Uterus (tissue), 4 donors: ENCODE data around the gene HOXC4. TPM values are rescaled to one million over a fixed set of nuclear protein-coding genes. Genes with fewer than 3 reads are reported as not detected.
"Not testable (repeated sequence)": the region's sequence is repeated elsewhere in the genome, so short reads cannot be mapped to it uniquely, and the experiment has no call there.

Experiments
- DNase-seq, 2 donors: peaks; one replicate each; pipeline ENCODE4 v3.0.0-alpha.2; 2019 to 2020
- H3K27ac ChIP-seq, 2 donors: fragments of 200-600 bp; sonication (generic); 1 replicate in 1 of 2; 2 replicates in 1 of 2; pipeline ENCODE4 v1.5.1; 2016 to 2018
- H3K27me3 ChIP-seq, 2 donors: fragments of 200-600 bp; sonication (generic); one replicate each; pipeline ENCODE4 v1.5.1; 2018 to 2019; ENCODE audit warnings: control low read depth in 1 of 2
- H3K36me3 ChIP-seq, 2 donors: fragments of 200-600 bp; sonication (generic); one replicate each; pipeline ENCODE4 v1.5.1; 2019; ENCODE audit warnings: control low read depth in 1 of 2
- H3K4me1 ChIP-seq, 2 donors: fragments of 200-600 bp; sonication (generic); one replicate each; pipeline ENCODE4 v1.5.1; 2018 to 2019; ENCODE audit warnings: control low read depth in 1 of 2
- H3K4me3 ChIP-seq, 2 donors: fragments of 200-600 bp; sonication (generic); 1 replicate in 1 of 2; 2 replicates in 1 of 2; pipeline ENCODE4 v1.5.1; 2018 to 2019; ENCODE audit warnings: mild to moderate bottlenecking in 1 of 2
- H3K9me3 ChIP-seq, 2 donors: fragments of 200-600 bp; sonication (generic); one replicate each; pipeline ENCODE4 v1.5.1; 2019; ENCODE audit warnings: control low read depth in 1 of 2
- POLR2A ChIP-seq, 2 donors: fragments of 450-650 bp; IDR thresholded peaks; one replicate each; pipeline ENCODE4 v1.6.1; 2016; ENCODE audit warnings: antibody characterized with exemption in 2 of 2, mild to moderate bottlenecking in 1 of 2, moderate library complexity in 1 of 2
- intact Hi-C: fragments of 100-400 bp; cut with DNase I; formaldehyde crosslinking; loops from one replicate; pipeline ENCODE4 v1.15.1; 2023; ENCODE audit warnings: low total_unique reads
- total RNA-seq, 4 donors: library from RNA; depleted of rRNA in 3 of 4; stranded (reverse); fragments of >200 nt in 3 of 4; gene quantifications; one replicate each; pipeline versions ENCODE4 v1.1.0 to v1.2.4, GENCODE V29; 2014 to 2023
- TF ChIP-seq, protein P1 (sequence below), 4 experiments: fragments of 200-600 bp in 2 of 4; fragments of 450-650 bp in 2 of 4; sonication (generic) in 2 of 4; IDR thresholded peaks; one replicate each; pipeline ENCODE4 v1.5.1; 2016 to 2019; ENCODE audit warnings: antibody characterized with exemption in 4 of 4, mild to moderate bottlenecking in 2 of 4, moderate library complexity in 1 of 4
- donor health status: DM: yes; HTN: yes; CAD: no.

The HOXC4 gene
- total RNA-seq, 4 donors from 2014 or later: 0.83 to 28.6 (median 1.2) TPM; not detected in 1

- H3K27me3 ChIP-seq, H3K4me1 ChIP-seq, H3K4me3 ChIP-seq, H3K36me3 ChIP-seq, DNase-seq, H3K9me3 ChIP-seq, intact Hi-C loops: not testable (repeated sequence)
- H3K27ac ChIP-seq: peak overlapping the region in 1 of 2 donors; percentile 68
Measured at GRCh38 chr12:54081053-54081514, 27.4 kb downstream of the HOXC4 start.

GRCh38 chr12:54081581-54082396, 28.2 kb downstream of the HOXC4 start:
- peak overlapping the region; percentile 27 to 68 for H3K27ac ChIP-seq
- H3K36me3 ChIP-seq, intact Hi-C loops, H3K4me1 ChIP-seq, H3K9me3 ChIP-seq, H3K27me3 ChIP-seq: not testable (repeated sequence)
- peak overlapping the region in 1 of 2 donors; percentile 30 for H3K4me3 ChIP-seq
- DNase-seq: peak in 1 of 2 donors; percentile 30

- Histone ChIP-seq H3K4me1 (no peaks in the 10 kb centered on the region), H3K27me3 (no peaks in the 10 kb centered on the region), H3K27ac (peak overlapping the region; percentile 27 to 68), H3K4me3 (peak overlapping the region in 1 of 2 donors; percentile 30), H3K9me3 (no peaks in the 10 kb centered on the region), H3K36me3 (no peaks in the 10 kb centered on the region)
- intact Hi-C loops: no loop called here
- TF ChIP-seq, protein P1, sequence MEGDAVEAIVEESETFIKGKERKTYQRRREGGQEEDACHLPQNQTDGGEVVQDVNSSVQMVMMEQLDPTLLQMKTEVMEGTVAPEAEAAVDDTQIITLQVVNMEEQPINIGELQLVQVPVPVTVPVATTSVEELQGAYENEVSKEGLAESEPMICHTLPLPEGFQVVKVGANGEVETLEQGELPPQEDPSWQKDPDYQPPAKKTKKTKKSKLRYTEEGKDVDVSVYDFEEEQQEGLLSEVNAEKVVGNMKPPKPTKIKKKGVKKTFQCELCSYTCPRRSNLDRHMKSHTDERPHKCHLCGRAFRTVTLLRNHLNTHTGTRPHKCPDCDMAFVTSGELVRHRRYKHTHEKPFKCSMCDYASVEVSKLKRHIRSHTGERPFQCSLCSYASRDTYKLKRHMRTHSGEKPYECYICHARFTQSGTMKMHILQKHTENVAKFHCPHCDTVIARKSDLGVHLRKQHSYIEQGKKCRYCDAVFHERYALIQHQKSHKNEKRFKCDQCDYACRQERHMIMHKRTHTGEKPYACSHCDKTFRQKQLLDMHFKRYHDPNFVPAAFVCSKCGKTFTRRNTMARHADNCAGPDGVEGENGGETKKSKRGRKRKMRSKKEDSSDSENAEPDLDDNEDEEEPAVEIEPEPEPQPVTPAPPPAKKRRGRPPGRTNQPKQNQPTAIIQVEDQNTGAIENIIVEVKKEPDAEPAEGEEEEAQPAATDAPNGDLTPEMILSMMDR (IDR thresholded peaks at IDR 0.05): no peak
- TF ChIP-seq POLR2A (IDR thresholded peaks at IDR 0.05): no peak
- DNase-seq: peak; percentile 27 to 73
Measured at GRCh38 chr12:54082397-54082892, 28.8 kb downstream of the HOXC4 start.

DNA sequence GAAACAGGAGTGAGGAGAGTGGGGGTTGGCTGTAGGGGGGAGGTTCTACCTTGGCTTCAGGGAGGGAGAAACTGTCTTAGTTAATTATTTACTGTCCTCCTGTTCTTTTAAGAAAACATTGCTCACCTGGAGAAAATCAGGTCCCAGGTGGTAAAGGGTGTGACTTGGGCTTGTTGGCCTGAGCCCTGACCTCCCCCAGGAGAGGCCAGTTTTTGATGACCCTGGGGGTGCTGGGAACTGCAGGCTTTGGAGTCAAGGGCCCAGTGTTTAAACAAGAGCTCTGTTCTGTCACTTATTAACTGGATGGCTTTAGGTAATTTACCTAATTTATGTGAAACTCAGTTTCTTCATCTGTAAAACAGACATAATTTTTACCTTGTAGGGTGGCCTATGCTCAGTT, 34.4 kb downstream of the HOXC4 start:
- H3K36me3 ChIP-seq, H3K9me3 ChIP-seq, H3K4me3 ChIP-seq, H3K27ac ChIP-seq, H3K4me1 ChIP-seq, DNase-seq, intact Hi-C loops, H3K27me3 ChIP-seq: not testable (repeated sequence)

- H3K36me3 ChIP-seq, intact Hi-C loops: not testable (repeated sequence)
Measured at GRCh38 chr12:54089465-54089864, 35.8 kb downstream of the HOXC4 start.

DNA sequence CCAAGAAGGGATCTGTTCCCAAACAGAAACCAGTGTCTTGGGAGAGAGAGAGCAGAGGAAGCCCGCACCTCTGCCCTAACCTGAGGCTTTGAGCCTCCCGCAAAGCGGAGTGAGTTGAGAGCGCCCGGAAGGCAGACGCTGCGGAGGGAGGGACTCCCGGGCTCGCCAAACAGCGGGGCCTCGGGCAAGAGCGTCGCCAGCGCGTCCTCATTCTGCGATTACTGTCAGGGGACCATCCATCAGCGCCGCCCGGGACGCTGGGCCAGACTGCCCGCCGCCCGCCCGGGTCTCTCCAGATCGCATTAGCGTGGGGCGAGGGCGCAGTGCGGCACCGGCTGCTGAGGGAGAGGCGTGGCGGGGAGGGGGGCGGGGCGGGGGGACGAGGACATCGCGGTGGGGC, 36.7 kb downstream of the HOXC4 start:
- H3K27ac ChIP-seq, DNase-seq, H3K27me3 ChIP-seq, H3K4me1 ChIP-seq, H3K36me3 ChIP-seq, H3K4me3 ChIP-seq, intact Hi-C loops, H3K9me3 ChIP-seq: not testable (repeated sequence)

More at GRCh38 chr12:54089465-54089864, 35.8 kb downstream of the HOXC4 start:
- H3K9me3 ChIP-seq, H3K4me1 ChIP-seq, H3K4me3 ChIP-seq, DNase-seq, H3K27me3 ChIP-seq, H3K27ac ChIP-seq: not testable (repeated sequence)

DNA sequence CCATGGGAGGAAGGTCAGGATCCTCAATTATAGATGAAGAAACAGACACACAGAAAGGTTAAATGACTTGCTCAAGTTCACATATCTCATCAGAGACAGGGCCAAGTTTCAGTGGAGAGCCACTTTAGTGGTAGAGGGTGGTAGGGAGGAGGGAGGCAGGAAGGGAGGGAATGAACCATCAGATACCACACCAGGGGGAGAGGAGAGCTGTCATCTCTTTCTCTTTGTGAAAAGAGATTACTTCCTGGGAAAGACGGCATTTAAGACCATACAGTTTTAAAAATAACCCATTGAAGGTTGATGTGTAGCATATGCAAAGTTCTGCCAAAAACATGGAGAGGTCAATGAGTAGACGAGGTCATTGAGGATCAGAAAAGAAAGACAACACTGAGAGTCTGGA, 39.3 kb downstream of the HOXC4 start:
- H3K27me3 ChIP-seq, H3K4me3 ChIP-seq, DNase-seq, intact Hi-C loops, H3K4me1 ChIP-seq, H3K36me3 ChIP-seq, H3K9me3 ChIP-seq, H3K27ac ChIP-seq: not testable (repeated sequence)

DNA sequence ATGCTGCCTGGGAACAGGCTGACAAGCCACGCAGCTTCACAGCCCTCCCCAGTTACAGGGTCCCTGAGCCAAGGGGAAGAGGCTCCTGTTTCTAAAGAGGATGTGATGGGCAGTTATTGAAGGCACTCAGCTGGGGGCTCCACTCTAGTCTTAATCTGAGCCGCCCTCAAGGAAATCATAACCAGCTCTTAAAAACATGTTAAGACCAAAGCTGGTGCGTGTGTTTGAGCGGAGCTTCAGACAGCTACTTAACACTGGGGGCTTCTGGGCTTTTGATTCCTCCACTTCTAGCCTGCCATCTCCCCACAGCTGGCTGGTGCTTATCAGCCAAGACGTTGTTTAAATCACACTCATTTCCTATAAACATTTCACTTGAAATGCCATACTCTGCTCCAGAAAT, 42.3 kb downstream of the HOXC4 start:
- H3K9me3 ChIP-seq, intact Hi-C loops: not testable (repeated sequence)

GRCh38 chr12:54098644-54099043, 45.0 kb downstream of the HOXC4 start:
- H3K9me3 ChIP-seq, intact Hi-C loops, H3K27ac ChIP-seq, H3K27me3 ChIP-seq, H3K4me1 ChIP-seq, DNase-seq, H3K36me3 ChIP-seq, H3K4me3 ChIP-seq: not testable (repeated sequence)

More for the DNA sequence above, 42.3 kb downstream of the HOXC4 start:
- not testable (repeated sequence) for H3K4me1 ChIP-seq, H3K36me3 ChIP-seq, H3K4me3 ChIP-seq, H3K27ac ChIP-seq, H3K27me3 ChIP-seq, DNase-seq

- H3K9me3 ChIP-seq, H3K27me3 ChIP-seq, intact Hi-C loops, H3K4me3 ChIP-seq, DNase-seq, H3K4me1 ChIP-seq, H3K36me3 ChIP-seq, H3K27ac ChIP-seq: not testable (repeated sequence)
Measured at GRCh38 chr12:54100588-54100987, 47.0 kb downstream of the HOXC4 start.

- intact Hi-C loops, H3K27ac ChIP-seq: not testable (repeated sequence)
Measured at GRCh38 chr12:54102223-54102622, 48.6 kb downstream of the HOXC4 start.

GRCh38 chr12:54103827-54104226, 50.2 kb downstream of the HOXC4 start:
- H3K4me3 ChIP-seq, H3K27me3 ChIP-seq, H3K9me3 ChIP-seq, H3K27ac ChIP-seq, H3K36me3 ChIP-seq, DNase-seq, intact Hi-C loops, H3K4me1 ChIP-seq: not testable (repeated sequence)

More at GRCh38 chr12:54102223-54102622, 48.6 kb downstream of the HOXC4 start:
- not testable (repeated sequence) for H3K27me3 ChIP-seq, H3K4me3 ChIP-seq, H3K4me1 ChIP-seq, H3K36me3 ChIP-seq, DNase-seq, H3K9me3 ChIP-seq
